HUES6 (cell line): ENCODE data around the gene MTF2.

ENCODE experiments used
- H3K27ac ChIP-seq: 2 replicates; pipeline ENCODE4 v1.7.0; 2013; ENCODE audit warnings: low read depth, mild to moderate bottlenecking, low read length, inconsistent platforms
- H3K27me3 ChIP-seq: 2 replicates; pipeline ENCODE4 v1.6.1; 2013; ENCODE audit warnings: low read length; ENCODE audit not compliant: control insufficient read depth, insufficient read depth
- H3K36me3 ChIP-seq: 2 replicates; pipeline ENCODE4 v1.6.1; 2013; ENCODE audit warnings: low read length; ENCODE audit not compliant: control insufficient read depth, insufficient read depth
- H3K4me1 ChIP-seq: 2 replicates; pipeline ENCODE4 v1.6.1; 2013; ENCODE audit warnings: low read length; ENCODE audit not compliant: control insufficient read depth, insufficient read depth
- H3K4me3 ChIP-seq: 2 replicates; pipeline ENCODE4 v1.5.1; 2013; ENCODE audit warnings: low read depth, low read length
- H3K9ac ChIP-seq: one replicate; pipeline ENCODE4 v1.6.1; 2013; ENCODE audit warnings: mild to moderate bottlenecking, low read length
- H3K9me3 ChIP-seq: 2 replicates; pipeline ENCODE4 v1.6.1; 2013; ENCODE audit warnings: low read depth, low read length; ENCODE audit not compliant: control insufficient read depth, insufficient read depth

MTF2 gene

DNA sequence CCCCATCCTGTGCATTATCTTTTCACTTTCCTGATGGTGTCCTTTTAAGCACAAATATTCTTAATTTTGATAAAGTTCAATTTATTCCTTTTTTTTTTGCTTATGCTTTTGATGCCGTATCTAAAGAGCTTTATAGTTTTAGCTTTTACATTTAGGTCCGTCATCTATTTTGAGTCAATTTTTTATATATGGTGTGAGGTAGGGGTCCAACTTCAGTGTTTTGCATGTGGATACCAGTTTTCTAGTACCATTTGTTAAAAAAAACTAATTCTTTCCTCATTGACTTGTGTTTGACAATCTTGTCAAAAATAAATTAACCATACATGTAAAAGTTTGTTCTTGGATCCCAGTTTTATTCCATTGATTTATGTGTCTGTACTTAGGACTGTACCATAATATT, 4.9 kb downstream of the MTF2 start:
- peaks cover 59% of the 10 kb centered on the region for H3K36me3 ChIP-seq

DNA sequence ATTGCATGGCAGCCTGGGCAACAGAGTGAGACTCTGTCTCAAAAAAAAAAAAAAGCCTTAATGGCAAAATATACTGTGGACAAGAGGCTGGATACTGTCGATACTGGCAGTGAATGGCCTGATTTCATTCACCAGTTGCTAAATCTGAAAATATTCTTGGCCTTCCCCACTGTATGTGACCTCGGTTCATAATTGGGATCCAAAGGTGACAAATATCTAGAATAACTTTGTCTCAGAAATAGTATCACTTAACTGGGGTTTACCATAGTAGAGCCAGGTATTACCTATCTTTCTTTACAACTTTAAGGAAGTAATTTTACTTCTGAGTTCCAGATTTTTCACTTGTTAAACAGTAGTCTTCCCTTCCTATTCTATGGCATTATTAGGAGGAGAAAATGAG, 8.4 kb downstream of the MTF2 start:
- H3K9me3 ChIP-seq, result peaks cover 7% of the 10 kb centered on the region
- H3K9ac ChIP-seq, result no peak overlapping the region
- peaks cover 5% of the 10 kb centered on the region; the same call in 1 of the 2 replicates for H3K4me1 ChIP-seq
- H3K27me3 ChIP-seq, result no peaks in the 10 kb centered on the region
- H3K27ac ChIP-seq, result no peak overlapping the region
- peaks cover 48% of the 10 kb centered on the region for H3K36me3 ChIP-seq
- no peak overlapping the region for H3K4me3 ChIP-seq

More for the DNA sequence above, 4.9 kb downstream of the MTF2 start:
- Histone ChIP-seq H3K4me3 (no peak overlapping the region), H3K9ac (no peak overlapping the region), H3K4me1 (peaks cover 5% of the 10 kb centered on the region; the same call in 1 of the 2 replicates), H3K27ac (no peak overlapping the region), H3K27me3 (no peaks in the 10 kb centered on the region), H3K9me3 (peaks cover 7% of the 10 kb centered on the region)

DNA sequence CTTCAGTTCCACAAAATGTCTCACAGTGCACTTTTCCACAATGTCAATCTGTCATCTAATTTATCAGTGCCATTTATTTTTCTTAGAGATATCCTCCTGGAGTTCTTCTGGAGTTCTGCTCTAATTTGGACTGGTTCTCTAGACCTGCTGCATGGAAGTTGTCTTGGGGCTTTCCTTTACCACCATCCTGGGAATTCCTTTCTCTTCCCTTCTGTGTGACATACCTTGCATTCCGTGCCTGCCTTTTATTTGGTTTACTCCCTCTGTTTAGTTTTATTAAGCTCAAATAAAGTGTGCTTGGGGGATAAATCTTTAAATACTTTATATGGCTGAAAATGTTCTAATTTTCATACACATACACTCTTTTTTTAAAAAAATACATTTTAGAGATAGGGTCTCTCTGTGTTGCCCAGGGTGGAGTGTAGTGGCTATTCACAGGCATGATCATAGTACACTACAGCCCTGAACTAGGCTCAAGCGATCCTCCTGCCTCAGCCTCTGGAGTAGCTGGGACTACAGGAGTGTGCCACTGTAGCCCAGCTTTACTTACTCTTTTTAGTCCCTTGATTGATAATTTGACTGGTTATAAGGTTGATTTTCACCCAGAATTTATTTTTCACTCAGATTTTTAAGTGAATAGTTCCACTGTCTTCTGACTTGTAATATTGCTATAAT, 14.4 kb downstream of the MTF2 start:
- Histone ChIP-seq H3K4me1 (peaks cover 3% of the 10 kb centered on the region; the same call in 1 of the 2 replicates), H3K27me3 (no peaks in the 10 kb centered on the region), H3K9ac (no peak overlapping the region), H3K27ac (no peak overlapping the region), H3K36me3 (no peaks in the 10 kb centered on the region; the same call in 1 of the 2 replicates), H3K9me3 (no peaks in the 10 kb centered on the region), H3K4me3 (no peak overlapping the region)

DNA sequence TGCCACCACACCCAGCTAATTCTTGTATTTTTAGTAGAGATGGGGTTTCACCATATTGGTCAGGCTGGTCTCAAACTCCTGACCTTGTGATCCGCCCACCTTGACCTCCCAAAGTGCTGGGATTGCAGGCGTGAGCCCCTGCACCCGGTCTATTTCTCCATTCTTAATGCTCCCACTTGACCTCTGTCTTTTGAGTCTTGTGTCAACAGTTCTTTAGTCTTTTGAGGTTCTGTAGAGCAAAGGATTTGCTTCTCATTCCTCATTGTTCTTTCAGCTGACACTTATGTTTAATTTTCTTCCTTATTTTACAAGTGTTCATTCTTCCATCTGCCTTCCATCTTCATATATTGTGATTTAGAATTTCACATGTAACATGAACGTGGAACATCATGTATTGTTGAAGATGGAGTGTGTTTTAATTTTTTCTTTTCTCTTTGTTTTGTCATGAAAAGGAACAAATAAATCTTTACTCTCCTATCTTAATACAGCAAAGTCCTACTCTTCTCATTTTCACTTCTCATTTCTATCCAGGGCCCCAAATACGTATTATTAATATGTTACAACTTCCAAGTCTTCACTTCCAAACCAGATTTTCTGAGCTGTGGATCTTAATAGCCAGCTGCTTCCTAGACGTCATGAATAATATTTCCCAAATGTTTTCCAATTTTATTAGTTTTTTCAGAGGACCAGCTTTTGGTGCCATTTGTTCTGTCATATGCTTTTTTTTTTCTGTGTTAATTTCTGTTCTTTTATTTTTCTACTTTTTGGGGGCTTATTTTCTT, 16.9 kb downstream of the MTF2 start:
- no peak overlapping the region for H3K4me3 ChIP-seq
- H3K9ac ChIP-seq, result no peak overlapping the region
- H3K36me3 ChIP-seq, result no peaks in the 10 kb centered on the region
- no peaks in the 10 kb centered on the region for H3K9me3 ChIP-seq
- H3K4me1 ChIP-seq, result peaks cover 18% of the 10 kb centered on the region
- H3K27me3 ChIP-seq, result no peaks in the 10 kb centered on the region
- H3K27ac ChIP-seq, result no peak overlapping the region

DNA sequence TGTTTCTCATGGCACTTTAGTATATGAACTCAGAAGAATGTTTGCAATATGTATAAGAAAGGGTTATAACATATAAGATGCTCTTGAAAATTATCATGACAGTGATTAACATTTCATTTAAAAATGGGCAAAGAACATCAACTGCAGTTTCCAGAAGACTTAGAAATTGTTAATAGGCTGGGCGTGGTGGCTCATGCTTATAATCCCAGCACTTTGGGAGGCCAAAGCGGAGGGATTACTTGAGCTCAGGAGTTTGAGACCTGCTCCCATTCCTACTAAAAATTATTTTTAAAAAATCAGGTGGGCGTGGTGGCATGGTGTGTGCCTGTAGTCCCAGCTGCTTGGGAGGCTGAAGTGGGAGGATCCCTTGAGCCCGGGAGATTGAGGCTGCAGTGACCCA, 23.1 kb downstream of the MTF2 start:
- H3K4me3 ChIP-seq, result no peak overlapping the region
- no peaks in the 10 kb centered on the region for H3K9me3 ChIP-seq
- H3K36me3 ChIP-seq, result peaks cover 34% of the 10 kb centered on the region
- peaks cover 15% of the 10 kb centered on the region; the same call in 1 of the 2 replicates for H3K4me1 ChIP-seq
- no peak overlapping the region for H3K9ac ChIP-seq
- H3K27me3 ChIP-seq, result no peaks in the 10 kb centered on the region
- H3K27ac ChIP-seq, result no peak overlapping the region

DNA sequence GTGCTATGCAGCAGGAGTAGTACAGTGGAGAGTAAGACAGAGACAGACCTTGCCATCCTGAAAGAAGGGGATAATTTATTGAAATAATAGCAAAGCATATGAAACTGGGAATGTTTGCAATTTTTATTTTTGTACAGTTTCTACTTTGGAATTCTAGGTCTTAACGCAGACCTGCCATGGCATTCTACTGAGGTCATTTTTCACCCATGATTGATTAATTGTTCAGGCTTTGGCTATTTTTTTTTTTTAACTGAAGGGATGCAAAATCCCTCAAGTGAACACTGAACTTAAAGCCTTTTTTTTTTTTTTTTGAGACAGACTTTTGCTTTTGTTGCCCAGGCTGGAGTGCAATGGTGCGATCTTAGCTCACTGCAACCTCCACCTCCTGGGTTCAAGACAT, 27.1 kb downstream of the MTF2 start:
- H3K27me3 ChIP-seq, result no peaks in the 10 kb centered on the region
- H3K9me3 ChIP-seq, result peaks cover 3% of the 10 kb centered on the region; the same call in 1 of the 2 replicates
- H3K4me3 ChIP-seq, result no peak overlapping the region
- H3K36me3 ChIP-seq, result peaks cover 54% of the 10 kb centered on the region
- no peak overlapping the region for H3K27ac ChIP-seq
- peaks cover 11% of the 10 kb centered on the region for H3K4me1 ChIP-seq
- no peak overlapping the region for H3K9ac ChIP-seq

DNA sequence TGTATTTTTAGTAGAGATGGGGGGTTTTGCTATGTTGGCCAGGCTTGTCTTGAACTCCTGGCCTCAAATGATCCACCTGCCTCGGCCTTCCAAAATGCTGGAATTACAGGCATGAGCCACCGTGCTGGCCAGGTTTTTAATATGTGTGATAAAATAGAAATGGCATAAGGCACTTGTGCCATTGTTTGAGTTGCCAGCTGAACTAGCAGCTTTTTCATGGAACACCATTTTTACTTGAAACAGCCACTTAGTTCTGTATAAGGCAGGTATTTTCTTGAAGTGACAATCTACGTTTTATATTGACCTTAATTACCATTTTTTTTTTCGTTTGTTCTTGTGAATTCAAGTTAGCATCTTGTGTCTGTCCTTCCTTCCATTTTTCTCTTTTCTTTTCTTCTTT, 28.3 kb downstream of the MTF2 start:
- no peak overlapping the region for H3K9ac ChIP-seq

DNA sequence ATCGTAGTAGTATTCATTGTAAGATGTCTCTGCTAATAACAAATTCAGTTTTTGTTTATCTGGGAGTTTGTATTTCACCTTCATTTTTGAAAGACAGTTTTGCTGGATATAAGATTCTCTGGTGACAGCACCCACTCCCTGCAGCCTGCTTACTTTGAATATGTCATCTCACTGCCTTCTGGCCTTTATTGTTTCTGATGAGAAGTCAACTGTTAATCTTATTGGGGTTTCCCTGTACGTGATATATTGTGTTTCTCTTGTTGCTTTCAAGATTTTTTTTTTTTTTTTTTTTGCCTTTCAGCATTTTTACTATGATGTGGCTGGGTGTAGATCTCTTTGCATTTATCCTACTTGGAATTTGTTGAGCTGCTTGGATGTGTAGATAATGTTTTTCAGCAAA, 29.3 kb downstream of the MTF2 start:
- Histone ChIP-seq H3K4me3 (no peak overlapping the region), H3K4me1 (peaks cover 20% of the 10 kb centered on the region), H3K27me3 (no peaks in the 10 kb centered on the region), H3K27ac (no peak overlapping the region), H3K9ac (no peak overlapping the region), H3K9me3 (peaks cover 3% of the 10 kb centered on the region; the same call in 1 of the 2 replicates), H3K36me3 (peaks cover 49% of the 10 kb centered on the region)

More for the DNA sequence above, 28.3 kb downstream of the MTF2 start:
- no peak overlapping the region for H3K27ac ChIP-seq
- H3K27me3 ChIP-seq, result no peaks in the 10 kb centered on the region
- H3K36me3 ChIP-seq, result peaks cover 49% of the 10 kb centered on the region
- H3K4me1 ChIP-seq, result peaks cover 20% of the 10 kb centered on the region
- peaks cover 3% of the 10 kb centered on the region; the same call in 1 of the 2 replicates for H3K9me3 ChIP-seq
- H3K4me3 ChIP-seq, result no peak overlapping the region

DNA sequence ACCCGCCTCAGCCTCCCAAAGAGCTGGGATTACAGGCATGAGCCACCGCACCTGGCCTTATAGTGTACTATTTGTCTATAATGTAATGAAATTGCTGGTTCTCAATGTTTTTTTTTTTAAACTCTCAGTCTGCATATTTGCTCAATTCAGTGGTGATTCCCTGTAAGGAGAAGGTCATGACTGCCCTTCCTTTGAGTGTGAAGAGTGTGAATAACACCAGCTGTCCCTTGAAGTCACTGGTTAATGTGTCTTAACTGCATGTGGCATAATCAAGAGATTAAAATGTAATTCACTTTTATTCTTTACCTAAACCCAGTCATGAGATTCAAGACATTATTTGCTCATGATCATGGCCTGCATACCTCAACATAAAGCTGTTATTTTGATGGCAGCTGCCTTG, 30.5 kb downstream of the MTF2 start:
- H3K27ac ChIP-seq, result no peak overlapping the region
- peaks cover 20% of the 10 kb centered on the region for H3K4me1 ChIP-seq
- H3K27me3 ChIP-seq, result no peaks in the 10 kb centered on the region
- no peak overlapping the region for H3K9ac ChIP-seq
- H3K9me3 ChIP-seq, result peaks cover 3% of the 10 kb centered on the region; the same call in 1 of the 2 replicates
- H3K4me3 ChIP-seq, result no peak overlapping the region
- peaks cover 46% of the 10 kb centered on the region for H3K36me3 ChIP-seq

DNA sequence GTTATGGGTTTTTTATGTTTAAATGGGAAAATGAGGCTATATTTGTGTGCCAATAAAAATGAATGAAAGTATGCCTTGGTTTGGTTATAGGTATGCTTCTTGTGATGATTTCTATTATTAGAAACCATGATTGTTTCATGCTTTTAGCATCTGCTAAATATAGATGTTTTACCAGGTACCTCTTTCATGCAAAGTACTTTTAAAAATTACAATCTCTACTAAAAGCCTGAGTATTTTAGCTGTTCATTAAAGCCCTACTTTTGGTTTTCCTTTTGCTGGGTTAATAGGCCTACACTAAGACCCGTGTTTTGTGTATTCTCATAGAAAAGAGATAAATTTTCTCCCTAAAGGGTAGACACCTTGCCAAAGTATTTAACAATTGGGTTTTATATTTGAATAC, 32.0 kb downstream of the MTF2 start:
- Histone ChIP-seq H3K9me3 (peaks cover 3% of the 10 kb centered on the region; the same call in 1 of the 2 replicates), H3K4me1 (peaks cover 20% of the 10 kb centered on the region), H3K27me3 (no peaks in the 10 kb centered on the region), H3K9ac (no peak overlapping the region), H3K36me3 (peaks cover 50% of the 10 kb centered on the region), H3K27ac (peak overlapping the region; percentile 58; the same call in 1 of the 2 replicates), H3K4me3 (no peak overlapping the region)

DNA sequence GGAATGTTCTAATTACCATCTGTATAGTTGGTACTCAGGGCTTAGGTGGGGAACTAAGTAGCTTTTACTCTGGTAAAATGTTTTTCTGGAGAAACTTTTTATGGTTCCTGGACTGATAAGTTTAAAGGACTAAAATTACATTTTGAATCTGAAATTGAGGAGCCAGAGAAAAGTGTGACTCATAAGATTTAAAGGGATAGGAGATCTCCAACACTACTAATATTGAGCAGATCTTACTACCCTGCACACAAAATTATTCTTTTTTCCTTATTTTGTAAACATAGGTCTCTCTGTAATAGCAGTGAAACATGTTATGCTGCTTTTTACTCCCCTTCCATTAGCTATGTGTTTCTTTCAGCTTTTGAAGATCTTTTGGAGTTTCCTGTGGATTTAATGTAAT, 32.5 kb downstream of the MTF2 start:
- Histone ChIP-seq H3K27me3 (no peaks in the 10 kb centered on the region), H3K9ac (no peak overlapping the region), H3K4me1 (peaks cover 20% of the 10 kb centered on the region), H3K27ac (peak overlapping the region; percentile 58; the same call in 1 of the 2 replicates), H3K9me3 (peaks cover 3% of the 10 kb centered on the region; the same call in 1 of the 2 replicates), H3K36me3 (peaks cover 53% of the 10 kb centered on the region), H3K4me3 (no peak overlapping the region)
